ENCODE measurements around the gene PKDREJ. TPM values are rescaled to one million over a fixed set of nuclear protein-coding genes. Genes with fewer than 3 reads are reported as not detected.

Gene PKDREJ
- total RNA-seq, 2 donors from 2014 or later = 0.04 TPM; not detected in 1

- H3K4me3 ChIP-seq (ENCODE audit: low read length) = peak overlapping the region; percentile 78
- Mint-ChIP-seq H3K27ac (no peak overlapping the region), H3K4me1 (peaks cover 8% of the 10 kb centered on the region), H3K27me3 (ENCODE audit: insufficient read depth) (peaks cover 4% of the 10 kb centered on the region), H3K9me3 (no peaks in the 10 kb centered on the region), H3K36me3 (ENCODE audit: low read depth) (peaks cover 3% of the 10 kb centered on the region), H3K4me3 (peak overlapping the region; percentile 71)
- peaks cover 3% of the 10 kb centered on the region for H3K27me3 ChIP-seq (ENCODE audit: control insufficient read depth, insufficient read depth, low read length, poor library complexity, severe bottlenecking)
- TF ChIP-seq CTCF (conservative IDR thresholded peaks at IDR 0.05) = no peak
- DNase-seq = no peak
- H3K9ac ChIP-seq (ENCODE audit: extremely low read depth, low read length, poor library complexity, severe bottlenecking) = no peak overlapping the region
- H3K4me1 ChIP-seq (ENCODE audit: control insufficient read depth, insufficient read depth, low read length) = no peaks in the 10 kb centered on the region
- no peak overlapping the region for H3K27ac ChIP-seq (ENCODE audit: low read depth, low read length)
- no peaks in the 10 kb centered on the region for H3K9me3 ChIP-seq (ENCODE audit: control insufficient read depth, low read length)
- 94 to 97% methylated on average over 7 of the region's 9 CpGs for WGBS, 2 experiments (ENCODE audit: insufficient coverage in 1 of 2, insufficient read length in 1 of 2)
- H3K36me3 ChIP-seq (ENCODE audit: control insufficient read depth, insufficient read depth, low read length) = no peaks in the 10 kb centered on the region
These were observed 11.2 kb downstream of the PKDREJ start for GRCh38 chr22:46251816-46252380.

GRCh38 chr22:46251266-46251665 is 11.9 kb downstream of the PKDREJ start:
- peaks cover 3% of the 10 kb centered on the region for H3K27me3 Mint-ChIP-seq (ENCODE audit: insufficient read depth)
- no peaks in the 10 kb centered on the region for H3K9me3 Mint-ChIP-seq
- Histone ChIP-seq H3K36me3 (ENCODE audit: control insufficient read depth, insufficient read depth, low read length) (no peaks in the 10 kb centered on the region), H3K9me3 (ENCODE audit: control insufficient read depth, low read length) (no peaks in the 10 kb centered on the region), H3K27me3 (ENCODE audit: control insufficient read depth, insufficient read depth, low read length, poor library complexity, severe bottlenecking) (no peaks in the 10 kb centered on the region), H3K27ac (ENCODE audit: low read depth, low read length) (no peak overlapping the region), H3K4me1 (ENCODE audit: control insufficient read depth, insufficient read depth, low read length) (no peaks in the 10 kb centered on the region), H3K9ac (ENCODE audit: extremely low read depth, low read length, poor library complexity, severe bottlenecking) (no peak overlapping the region), H3K4me3 (ENCODE audit: low read length) (peak overlapping the region; percentile 78)
- peaks cover 8% of the 10 kb centered on the region for H3K4me1 Mint-ChIP-seq
- no peak for DNase-seq
- no peak for TF ChIP-seq CTCF (conservative IDR thresholded peaks at IDR 0.05)
- no peak overlapping the region for H3K27ac Mint-ChIP-seq
- H3K4me3 Mint-ChIP-seq = peak overlapping the region; percentile 71
- WGBS, 2 experiments (ENCODE audit: insufficient coverage in 1 of 2, insufficient read length in 1 of 2) = 90% methylated on average over 7 of the region's 7 CpGs
- H3K36me3 Mint-ChIP-seq (ENCODE audit: low read depth) = peaks cover 5% of the 10 kb centered on the region

DNA sequence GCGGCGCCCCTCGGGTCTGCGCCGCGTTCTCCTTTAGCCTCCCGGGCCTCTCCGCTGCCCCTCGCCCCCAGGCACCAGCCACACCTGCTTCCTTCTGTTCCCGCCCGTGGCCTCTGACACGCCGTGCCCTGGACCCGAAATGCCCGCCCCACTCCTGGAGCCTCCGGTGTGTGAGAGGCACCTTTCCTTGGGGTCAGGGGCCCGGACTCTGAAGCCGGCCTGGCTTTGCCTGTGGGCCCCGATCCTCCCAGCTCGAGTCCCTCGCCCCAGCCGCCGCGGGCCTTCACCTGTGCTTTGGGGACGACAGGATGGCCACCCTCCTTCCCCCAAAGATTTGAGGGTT is 12.4 kb downstream of the PKDREJ start:
- H3K27ac ChIP-seq (ENCODE audit: low read depth, low read length) = no peak overlapping the region
- Mint-ChIP-seq H3K27ac (peak overlapping the region; percentile 44), H3K4me3 (peak overlapping the region; percentile 71), H3K27me3 (ENCODE audit: insufficient read depth) (peaks cover 3% of the 10 kb centered on the region), H3K36me3 (ENCODE audit: low read depth) (peaks cover 10% of the 10 kb centered on the region), H3K9me3 (no peaks in the 10 kb centered on the region), H3K4me1 (peaks cover 8% of the 10 kb centered on the region)
- H3K9ac ChIP-seq (ENCODE audit: extremely low read depth, low read length, poor library complexity, severe bottlenecking) = peak overlapping the region; percentile 34
- DNase-seq = no peak
- H3K27me3 ChIP-seq (ENCODE audit: control insufficient read depth, insufficient read depth, low read length, poor library complexity, severe bottlenecking) = no peaks in the 10 kb centered on the region
- H3K9me3 ChIP-seq (ENCODE audit: control insufficient read depth, low read length) = no peaks in the 10 kb centered on the region
- 41 to 57% methylated on average over 20 to 25 of the region's 25 CpGs for WGBS, 2 experiments (ENCODE audit: insufficient coverage in 1 of 2, insufficient read length in 1 of 2)
- peak overlapping the region; percentile 78 for H3K4me3 ChIP-seq (ENCODE audit: low read length)
- TF ChIP-seq CTCF (conservative IDR thresholded peaks at IDR 0.05) = no peak
- no peaks in the 10 kb centered on the region for H3K36me3 ChIP-seq (ENCODE audit: control insufficient read depth, insufficient read depth, low read length)
- no peaks in the 10 kb centered on the region for H3K4me1 ChIP-seq (ENCODE audit: control insufficient read depth, insufficient read depth, low read length)
